G401 (cell line): ENCODE data around the gene PRMT7. TPM values are rescaled to one million over a fixed set of nuclear protein-coding genes. Genes with fewer than 3 reads are reported as not detected.
A peak's percentile ranks its signal among the peaks of the same experiment; 100 is the strongest.

ENCODE experiments used
- DNase-seq: peaks from one replicate; pipeline ENCODE4 v3.0.0-alpha.2; 2015; ENCODE audit warnings: low spot score
- in situ Hi-C: cut with HindIII; loops from 2 replicates; pipeline ENCODE4 v1.10.0; 2016; ENCODE audit warnings: low sequenced_read_pairs, mixed read lengths
- total RNA-seq: library from RNA; depleted of rRNA; stranded (reverse); fragments of >200 nt; shearing (Covaris generic); gene quantifications from 2 replicates; pipeline ENCODE4 v1.2.3, GENCODE V29; 2014

PRMT7 gene
- total RNA-seq, 1 experiment from 2014 or later: 85.9 TPM

DNA sequence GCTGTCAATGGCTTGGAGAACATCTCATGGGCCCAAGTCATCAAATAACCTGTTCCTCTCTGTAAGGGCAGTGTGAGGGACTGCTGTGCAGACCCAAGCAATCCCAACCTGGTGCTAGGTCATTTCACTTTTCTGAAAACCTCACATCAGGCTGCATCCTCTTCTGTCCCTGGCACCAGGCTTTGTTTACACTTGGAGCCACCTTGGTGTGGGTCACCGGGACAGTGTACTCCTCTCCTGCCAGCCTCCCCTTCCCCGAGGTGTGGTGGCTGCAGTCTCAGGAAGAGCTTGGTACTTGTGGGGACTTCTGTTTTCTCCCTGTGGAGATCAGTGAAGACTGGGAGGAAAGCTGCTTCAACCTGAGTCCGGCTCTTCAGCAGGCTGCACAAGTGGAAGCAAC lies 12.5 kb upstream of the PRMT7 start:
- no peak for DNase-seq
- in situ Hi-C loops: no loop called here

DNA sequence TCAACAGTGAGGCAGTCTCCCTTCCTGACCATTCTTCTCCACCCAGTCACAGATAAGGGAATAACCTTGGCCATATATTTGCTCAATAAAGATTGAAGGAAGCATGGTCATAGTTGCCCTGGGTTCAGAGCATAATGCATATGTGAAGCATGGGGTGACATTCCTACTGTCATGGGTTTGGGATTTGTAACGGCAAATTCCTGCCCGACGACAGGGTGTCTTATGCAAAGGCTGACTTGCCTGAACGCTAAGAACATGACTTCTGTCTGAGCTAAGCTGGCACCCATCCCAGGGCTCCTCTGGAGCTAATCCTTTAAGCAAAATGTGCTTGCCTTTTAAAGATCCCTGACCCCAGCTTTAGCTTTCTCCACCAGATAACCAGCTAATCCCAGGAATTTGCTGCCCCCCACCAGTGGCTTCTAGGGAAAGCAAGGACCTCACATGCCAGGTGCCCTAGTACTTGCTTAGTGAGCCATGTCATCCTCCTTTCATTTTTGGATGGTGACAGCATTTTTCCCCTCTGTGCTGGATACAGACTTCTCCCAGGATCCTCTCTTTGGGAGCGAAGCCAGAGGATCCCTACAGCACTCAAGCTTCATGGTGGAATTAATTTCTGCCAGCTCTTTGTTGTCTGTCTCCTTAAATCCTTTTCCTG lies 11.8 kb upstream of the PRMT7 start:
- in situ Hi-C loops: no loop called here
- DNase-seq: peak; percentile 88

- no peak for DNase-seq
- in situ Hi-C loops: no loop called here
Observed at GRCh38 chr16:68299571-68300453, 11.0 kb upstream of the PRMT7 start.

DNA sequence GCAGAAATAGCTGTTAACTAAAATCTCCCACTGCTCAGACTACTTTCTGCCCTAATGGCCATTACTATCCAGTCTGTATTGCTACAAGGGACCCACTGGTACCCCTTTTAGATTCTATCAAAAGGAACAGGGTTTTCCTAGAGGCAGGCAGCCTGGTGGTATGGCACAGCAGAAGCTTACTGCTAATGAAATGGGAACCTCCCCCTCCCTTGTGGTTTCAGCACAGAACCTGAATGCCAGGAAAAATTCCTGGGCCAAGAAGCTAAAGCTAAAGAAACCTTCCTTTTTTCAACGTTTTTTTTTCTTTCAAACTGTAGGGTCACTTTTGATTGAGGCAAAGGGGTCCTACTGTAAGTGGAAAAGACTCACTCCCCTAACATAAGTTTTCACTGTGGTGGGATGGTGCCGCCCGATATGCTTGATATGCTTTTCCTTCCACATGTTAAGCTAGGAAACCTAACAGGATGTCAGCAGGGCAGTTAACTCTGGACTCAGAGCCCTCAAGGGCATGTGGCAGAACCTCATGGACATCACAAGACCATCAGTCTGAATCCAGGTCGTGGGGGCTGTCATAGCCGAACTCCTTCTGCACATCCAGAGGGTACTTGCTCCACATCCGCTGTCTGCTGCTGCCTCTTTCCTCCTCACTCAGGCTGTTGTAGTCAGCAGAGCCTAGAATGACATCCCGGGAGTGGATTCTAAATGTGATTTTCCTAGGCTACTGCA lies 9.9 kb upstream of the PRMT7 start:
- in situ Hi-C loops: no loop called here
- DNase-seq: no peak

GRCh38 chr16:68306633-68307032 lies 4.2 kb upstream of the PRMT7 start:
- in situ Hi-C loops: no loop called here
- DNase-seq: no peak

GRCh38 chr16:68309799-68310198 lies 1.0 kb upstream of the PRMT7 start:
- in situ Hi-C loops: no loop called here
- no peak for DNase-seq

GRCh38 chr16:68310437-68310773 lies 414 bp upstream of the PRMT7 start:
- in situ Hi-C loops: no loop called here
- no peak for DNase-seq

- DNase-seq: no peak
- in situ Hi-C loops: no loop called here
Observed at GRCh38 chr16:68313116-68313515, 2.3 kb downstream of the PRMT7 start.

- in situ Hi-C loops: no loop called here
- no peak for DNase-seq
Observed at GRCh38 chr16:68319185-68319908, 8.5 kb downstream of the PRMT7 start.

GRCh38 chr16:68324336-68324735 lies 13.5 kb downstream of the PRMT7 start:
- no peak for DNase-seq
- in situ Hi-C loops: no loop called here

- in situ Hi-C loops: no loop called here
- no peak for DNase-seq
Observed at GRCh38 chr16:68324780-68325357, 14.1 kb downstream of the PRMT7 start.

DNA sequence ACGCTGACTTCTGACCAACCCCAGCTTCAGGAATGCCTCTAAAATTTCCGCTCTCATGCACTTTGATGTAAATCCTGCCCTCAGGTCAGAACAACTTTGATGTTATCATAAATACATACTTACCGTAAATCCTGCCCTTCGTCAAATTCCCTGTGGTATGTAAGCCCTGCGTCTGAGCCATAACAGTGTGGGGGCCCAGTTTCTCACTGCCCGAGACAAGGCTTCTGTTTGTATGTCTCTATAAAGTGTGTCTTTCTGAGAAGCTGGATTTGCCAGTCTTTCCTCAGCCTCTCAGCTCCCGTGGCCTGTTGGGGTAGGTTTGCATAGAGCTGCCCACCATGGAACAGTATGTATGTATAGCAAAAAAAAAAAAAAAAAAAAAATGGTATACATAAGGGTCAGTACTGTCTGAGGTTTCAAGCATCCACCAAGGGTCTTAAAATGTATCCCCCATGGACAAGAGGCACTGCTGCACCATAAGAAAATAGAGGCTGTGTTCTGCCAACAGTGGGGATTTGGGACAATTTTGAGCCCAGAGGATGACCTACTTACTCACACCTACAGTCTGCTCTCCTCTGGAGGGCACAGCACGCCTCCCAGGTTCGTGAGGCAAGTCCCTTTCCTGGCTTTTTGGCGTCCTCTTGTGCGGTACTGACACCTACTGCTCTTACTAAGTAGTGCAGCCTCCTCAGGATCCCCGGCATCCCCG lies 17.5 kb downstream of the PRMT7 start:
- in situ Hi-C loops: no loop called here
- peak; percentile 97 for DNase-seq

DNA sequence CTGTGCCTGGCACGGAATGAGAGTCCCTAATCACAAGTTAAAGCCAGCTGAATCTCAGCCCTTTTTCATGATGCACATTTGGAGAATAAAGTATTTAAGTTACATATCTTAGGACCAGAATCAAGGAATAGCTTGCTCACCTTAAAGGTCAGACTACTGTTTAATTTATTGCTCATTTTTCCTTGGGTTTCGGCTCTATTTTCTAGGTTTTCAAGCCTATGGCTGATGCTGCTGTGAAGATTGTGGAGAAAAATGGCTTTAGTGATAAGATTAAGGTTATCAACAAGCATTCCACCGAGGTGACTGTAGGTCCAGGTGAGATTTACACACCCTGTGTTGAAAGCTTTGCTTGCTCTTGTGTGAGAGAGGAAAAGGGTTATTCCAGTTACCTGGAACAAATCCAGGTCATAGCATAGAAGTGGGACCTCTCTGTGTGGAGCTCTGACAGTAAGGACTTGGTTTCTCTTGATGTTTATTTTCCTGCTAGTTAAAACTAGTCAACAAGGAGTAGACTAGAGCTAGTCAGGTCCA lies 18.1 kb downstream of the PRMT7 start:
- no peak for DNase-seq
- in situ Hi-C loops: no loop called here

DNA sequence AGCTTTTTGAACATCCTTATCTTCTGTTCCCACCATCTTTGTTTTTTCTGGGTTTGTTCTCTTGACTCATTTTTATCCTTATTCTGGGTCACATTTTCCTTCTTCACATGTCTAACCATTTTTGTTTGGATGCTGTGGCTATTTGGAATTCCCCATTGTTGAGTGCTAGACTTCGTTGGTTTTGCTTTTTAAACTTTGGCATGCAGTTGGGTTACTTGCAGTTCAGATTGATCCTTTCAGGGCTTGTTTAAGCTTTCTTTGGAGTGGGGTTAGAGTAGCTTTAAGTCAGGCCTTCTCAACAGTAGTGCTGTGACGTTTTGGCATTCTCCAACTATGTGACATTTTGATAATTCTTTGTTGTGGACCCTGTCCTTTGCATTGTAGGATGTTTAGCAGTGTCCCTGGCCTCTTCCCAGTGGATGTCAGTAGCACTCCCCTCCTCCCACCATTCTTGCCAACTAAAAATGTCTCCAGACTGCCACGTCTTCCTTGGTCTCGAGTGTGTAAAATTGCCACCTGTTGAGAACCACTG lies 21.1 kb downstream of the PRMT7 start:
- DNase-seq: no peak
- in situ Hi-C loops: no loop called here

DNA sequence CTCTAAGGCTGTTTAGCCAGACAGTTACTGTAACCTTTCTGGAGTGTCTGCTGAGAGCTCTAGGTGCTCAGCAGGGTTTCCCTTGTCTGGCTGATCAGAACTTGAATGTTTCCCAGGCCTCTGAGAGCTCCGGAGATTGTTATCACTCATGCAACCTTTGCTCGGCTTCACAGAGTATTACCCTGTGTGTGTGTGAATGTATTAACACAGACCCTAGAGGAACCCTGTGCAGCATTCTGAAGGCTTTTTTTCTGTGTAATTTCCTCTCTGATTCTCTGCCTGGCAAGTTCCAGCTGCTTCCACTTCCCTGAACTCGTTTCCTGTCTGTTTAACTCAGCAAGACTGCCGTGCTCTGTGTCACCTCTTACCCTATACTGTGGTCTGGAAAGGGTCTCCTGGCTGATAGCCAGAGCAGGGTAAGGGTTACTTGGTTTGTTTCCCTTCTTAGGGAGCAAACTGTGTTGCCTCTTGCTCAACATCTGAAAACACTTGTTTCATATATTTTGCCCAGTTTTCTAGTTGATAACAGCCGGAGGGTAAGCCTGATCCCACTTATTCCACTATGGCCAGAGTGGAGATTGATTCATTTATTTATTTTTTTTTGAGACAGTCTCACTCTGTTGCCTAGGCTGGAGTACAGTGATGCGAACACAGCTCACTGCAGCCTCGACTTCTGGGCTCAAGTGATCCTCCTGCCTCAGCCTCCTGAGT lies 21.7 kb downstream of the PRMT7 start:
- in situ Hi-C loops: no loop called here

DNA sequence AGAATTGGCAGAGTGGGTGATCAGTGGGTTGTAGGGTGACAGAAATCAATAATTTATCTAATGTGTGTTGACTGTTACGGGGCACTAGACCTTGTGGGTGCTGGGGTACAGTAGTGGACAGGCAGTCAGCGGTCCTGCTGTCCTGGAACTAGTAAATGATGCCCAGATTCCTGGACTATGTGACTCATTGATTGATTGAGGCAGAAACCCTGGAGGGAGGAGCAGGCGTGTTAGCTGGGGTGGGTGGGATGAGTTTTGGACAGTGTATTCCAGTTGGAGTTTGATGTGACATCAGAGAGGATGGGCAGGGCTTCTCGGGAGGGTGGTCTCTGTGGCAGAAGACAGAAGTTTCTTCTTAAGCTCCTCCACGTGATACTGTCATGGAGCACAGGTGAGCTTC lies 24.4 kb downstream of the PRMT7 start:
- no peak for DNase-seq
- in situ Hi-C loops: no loop called here

More for the DNA sequence above, 21.7 kb downstream of the PRMT7 start:
- no peak for DNase-seq

DNA sequence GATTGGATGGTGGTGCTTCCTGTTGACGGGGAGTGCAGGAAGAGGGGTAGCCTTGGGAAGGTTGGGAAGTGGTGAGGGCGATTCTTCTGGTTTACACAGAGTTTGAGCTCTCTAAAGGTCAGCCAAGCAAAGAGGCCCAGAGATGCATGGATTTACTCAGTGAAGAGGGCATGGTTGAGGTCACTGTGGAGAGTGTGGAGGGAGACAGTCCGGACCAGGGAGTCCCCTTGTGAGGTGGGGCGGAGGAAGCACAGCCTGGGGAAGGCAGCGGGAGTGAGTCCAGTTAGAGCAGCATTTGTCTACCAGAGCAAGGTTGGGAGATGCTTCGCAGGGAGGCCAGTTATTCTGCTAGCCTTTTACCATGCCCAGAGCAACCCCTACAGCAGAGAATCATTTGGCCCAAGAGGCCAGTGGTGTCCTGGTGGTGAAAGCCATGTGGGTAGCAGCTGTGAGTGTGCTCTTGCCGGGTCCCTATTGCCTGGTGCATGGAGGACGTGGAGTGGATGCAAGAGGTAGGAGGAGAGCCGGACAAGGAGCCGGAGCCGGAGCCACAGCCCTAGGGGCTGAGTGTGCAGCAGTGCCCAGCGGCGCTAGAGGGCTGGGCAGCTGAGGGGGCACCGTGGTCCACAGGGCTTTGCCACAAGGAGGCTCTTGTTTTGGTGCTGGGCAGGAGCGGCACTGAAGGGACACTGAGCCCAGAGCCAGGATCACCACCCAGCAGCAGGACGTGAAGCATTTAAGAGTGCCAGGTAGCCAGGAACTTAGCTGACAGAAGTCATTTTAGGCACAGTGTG lies 27.7 kb downstream of the PRMT7 start:
- DNase-seq: no peak
- in situ Hi-C loops: no loop called here
